GM10847 (cell line): ENCODE measurements around the gene COBLL1.

Source experiments
- POLR2A ChIP-seq: IDR thresholded peaks from 2 replicates; pipeline ENCODE4 v1.6.1; 2011; ENCODE audit not compliant: insufficient read length; ENCODE audit errors: extremely low read depth

The COBLL1 gene

GRCh38 chr2:164784376-164784775 is 57.2 kb downstream of the COBLL1 start:
- TF ChIP-seq POLR2A = no peak

DNA sequence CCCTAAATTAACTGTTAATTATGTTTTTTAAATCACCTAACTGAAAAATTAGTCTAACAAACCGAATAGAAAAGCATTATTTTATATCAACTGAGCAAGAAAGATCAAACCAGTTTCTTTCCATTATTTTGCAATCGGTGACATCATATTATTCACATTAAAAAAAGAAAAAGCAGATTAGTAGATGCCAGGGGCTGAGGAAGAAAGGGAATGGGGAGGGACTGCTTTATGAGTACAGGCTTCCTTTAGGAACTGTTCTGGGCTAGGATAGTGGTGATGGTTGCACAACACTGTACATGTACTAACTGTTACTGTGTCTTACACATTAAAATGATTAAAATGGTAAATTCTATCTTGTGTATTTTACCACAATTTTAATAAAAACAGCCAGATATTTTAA is 59.3 kb downstream of the COBLL1 start:
- TF ChIP-seq POLR2A = no peak

- no peak for TF ChIP-seq POLR2A
Measured at GRCh38 chr2:164781394-164781793, 60.2 kb downstream of the COBLL1 start.

DNA sequence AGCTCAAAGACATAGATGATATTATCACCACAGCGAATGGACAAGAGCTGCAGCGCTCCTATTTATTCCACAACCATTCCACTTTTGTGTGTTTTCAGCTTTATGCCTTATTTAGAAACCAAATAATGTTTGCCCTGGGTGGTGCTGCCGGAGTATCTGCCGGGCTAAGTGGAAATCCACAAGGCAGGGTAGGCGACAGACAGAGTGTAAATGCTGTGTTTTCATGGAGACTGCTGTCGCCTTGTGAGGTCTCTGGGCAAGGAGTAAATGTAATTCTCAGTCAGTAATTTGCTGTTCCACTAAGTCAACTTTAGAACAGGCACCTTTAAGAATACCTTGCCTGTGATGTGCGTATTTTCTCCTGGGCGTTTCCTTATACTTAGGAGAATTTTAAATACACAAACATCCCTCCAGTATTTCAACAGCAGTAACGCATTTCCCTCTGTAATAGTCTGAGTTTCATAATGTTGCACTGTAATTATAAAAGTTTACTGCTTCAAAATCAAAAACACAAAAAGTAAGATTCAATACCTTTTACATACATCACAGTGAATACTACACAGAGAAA is 60.9 kb downstream of the COBLL1 start:
- TF ChIP-seq POLR2A = no peak

DNA sequence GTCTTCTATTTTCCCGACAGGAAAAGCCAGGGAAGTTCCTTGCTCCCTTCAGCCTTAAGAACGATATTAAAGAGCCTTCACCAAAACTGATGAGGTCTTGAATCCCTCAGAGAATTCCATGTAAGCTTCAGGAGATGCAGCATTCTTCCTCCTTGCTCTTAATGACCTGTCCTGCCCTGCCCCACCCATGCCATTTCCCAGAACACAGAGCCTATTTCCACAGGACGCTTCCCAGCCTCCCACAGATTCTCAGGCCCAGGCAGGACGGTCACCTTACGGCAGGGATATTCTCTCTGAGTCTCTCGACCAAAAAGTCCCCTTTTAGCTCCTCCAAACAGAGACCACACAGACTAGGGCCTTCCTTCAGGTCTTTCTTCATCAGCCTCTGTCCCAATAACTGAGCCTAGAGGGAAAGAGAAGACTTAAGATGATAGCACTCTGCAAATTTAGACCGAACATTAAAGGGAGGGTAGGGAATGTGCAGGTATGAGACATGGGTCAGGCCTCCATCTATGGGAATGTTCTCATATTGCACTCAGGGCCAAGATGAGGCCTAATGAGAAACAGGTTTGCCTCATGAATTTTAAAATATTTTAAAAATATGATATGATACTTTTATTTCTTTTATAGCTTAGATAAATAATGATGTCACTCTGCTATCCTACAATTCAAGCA is 62.1 kb downstream of the COBLL1 start:
- TF ChIP-seq POLR2A = no peak

- no peak for TF ChIP-seq POLR2A
Measured at GRCh38 chr2:164778723-164779122, 62.9 kb downstream of the COBLL1 start.

DNA sequence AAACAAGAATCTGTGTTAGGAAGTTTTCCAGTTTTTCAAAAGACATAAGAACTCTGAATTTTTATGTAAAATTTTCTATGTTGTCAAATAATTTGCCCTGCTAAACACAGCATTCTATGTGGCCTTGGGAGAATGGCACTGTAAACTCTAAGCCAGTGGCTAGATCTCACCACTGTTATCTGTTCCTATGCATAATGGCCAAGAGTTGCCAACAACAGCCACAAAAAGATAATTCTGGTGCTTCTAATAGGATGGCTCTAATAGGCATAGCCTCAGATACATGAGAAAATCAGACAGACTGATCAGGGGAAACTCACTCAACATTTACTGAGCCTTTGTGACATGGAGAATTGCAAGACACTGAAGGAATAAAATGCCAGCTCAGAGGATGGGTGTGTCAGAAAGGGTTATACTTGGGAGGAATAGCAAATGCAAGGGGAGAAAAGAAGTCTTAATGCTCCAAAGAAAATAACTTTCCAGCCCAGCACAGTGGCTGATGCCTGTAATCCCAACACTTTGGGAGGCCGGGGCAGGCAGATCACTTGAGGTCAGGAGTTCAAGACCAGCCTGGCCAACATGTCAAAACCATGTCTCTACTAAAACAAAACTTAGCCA is 63.7 kb downstream of the COBLL1 start:
- TF ChIP-seq POLR2A = no peak

DNA sequence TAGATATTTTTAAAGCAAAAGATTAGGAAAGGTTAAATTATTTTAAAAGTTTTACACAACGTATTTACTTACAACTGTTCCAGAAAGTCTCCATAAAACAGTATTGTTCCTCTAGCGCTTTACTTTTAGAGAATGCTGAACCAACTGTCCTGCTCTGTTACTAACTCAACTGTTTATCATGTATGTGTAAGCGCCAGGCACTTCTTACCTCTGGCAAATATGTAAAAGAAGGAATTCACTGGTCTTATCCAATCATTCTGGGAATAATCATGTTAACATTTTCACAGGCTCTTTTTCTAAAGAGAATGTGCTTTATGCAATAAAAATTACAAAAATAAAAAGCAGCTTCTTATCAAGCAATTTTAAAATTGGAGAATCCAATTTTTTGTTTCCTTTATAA is 68.0 kb downstream of the COBLL1 start:
- no peak for TF ChIP-seq POLR2A

- no peak for TF ChIP-seq POLR2A
Measured at GRCh38 chr2:164773091-164773490, 68.5 kb downstream of the COBLL1 start.

DNA sequence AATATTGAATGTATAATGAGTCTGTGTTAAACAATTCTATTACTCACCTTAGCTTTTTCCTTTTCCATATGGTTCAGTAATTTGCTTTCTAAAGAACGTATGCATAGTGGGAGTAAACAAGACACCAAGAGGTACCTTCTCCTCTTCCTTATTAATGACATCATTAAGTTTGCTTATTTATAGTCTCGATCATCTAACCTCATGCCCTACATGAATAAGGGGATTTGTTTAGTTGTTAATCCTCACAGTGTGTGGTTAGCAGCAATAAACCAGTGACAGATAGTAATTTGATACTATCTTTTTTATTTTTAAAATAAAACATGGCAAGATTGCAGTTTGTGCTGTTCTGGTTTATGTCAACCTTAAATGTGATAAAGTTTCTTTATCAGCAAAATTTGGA is 69.7 kb downstream of the COBLL1 start:
- TF ChIP-seq POLR2A = no peak

- TF ChIP-seq POLR2A = no peak
Measured at GRCh38 chr2:164770421-164770916, 71.2 kb downstream of the COBLL1 start.

GRCh38 chr2:164766954-164767320 is 74.7 kb downstream of the COBLL1 start:
- TF ChIP-seq POLR2A = no peak

- no peak for TF ChIP-seq POLR2A
Measured at GRCh38 chr2:164766216-164766953, 75.2 kb downstream of the COBLL1 start.

DNA sequence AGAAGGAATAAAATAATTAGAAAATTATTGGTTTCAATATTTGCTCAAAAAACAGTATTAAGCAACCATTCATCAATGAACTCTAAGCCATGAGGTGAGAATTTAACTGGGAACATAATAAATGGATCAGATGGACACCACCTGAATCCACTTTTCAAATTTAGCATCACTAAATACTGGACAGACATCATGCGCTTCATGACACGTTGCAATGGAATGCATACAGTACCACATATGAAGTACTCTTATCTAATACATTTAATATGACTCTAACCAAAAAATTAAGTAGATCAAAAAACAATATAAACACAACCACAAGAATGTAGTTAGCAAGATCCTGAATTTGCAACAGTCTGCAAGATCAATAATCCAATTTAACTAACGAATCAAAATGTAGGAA is 76.6 kb downstream of the COBLL1 start:
- TF ChIP-seq POLR2A = no peak

- TF ChIP-seq POLR2A = no peak
Measured at GRCh38 chr2:164764474-164764873, 77.1 kb downstream of the COBLL1 start.

- no peak for TF ChIP-seq POLR2A
Measured at GRCh38 chr2:164763431-164763830, 78.2 kb downstream of the COBLL1 start.
